ENCODE data around the gene FOSB. TPM values are rescaled to one million over a fixed set of nuclear protein-coding genes. Genes with fewer than 3 reads are reported as not detected.

Gene FOSB
- total and polyA plus RNA-seq, 9 of the 15 experiments (the other 6 are each of a cell fraction or from before 2014, with no cell fraction given), result 0.11 to 2.7 (median 0.73) TPM

DNA sequence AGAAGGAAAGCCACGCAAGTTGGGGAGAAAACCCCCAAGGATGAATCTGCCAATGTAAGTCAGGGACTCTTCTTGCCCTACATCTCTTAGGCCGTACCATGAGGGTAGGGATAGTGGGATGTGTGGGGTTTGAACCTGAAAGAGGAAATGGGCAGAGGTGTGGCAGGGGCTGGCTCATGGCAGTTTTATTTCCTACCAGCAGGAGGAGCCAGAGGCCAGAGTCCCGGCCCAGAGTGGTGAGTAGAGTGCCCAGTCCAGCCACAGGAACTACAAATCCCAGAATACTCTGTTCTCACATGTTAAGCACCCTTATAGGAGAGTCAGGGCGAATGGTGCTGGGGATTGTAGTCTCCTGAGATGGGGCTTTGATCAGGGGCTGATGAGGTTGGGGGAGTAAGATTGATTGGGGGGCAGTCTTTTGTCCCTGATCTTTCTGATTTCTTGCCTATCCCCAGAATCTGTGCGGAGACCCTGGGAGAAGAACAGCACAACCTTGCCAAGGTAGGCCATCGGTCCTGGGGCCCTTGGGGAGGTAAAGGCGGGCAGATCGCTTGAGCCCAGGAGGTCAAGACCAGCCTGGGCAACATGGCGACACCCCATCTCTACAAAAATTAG, 56.0 kb downstream of the FOSB start (continued):
- TF ChIP-seq, protein P1, sequence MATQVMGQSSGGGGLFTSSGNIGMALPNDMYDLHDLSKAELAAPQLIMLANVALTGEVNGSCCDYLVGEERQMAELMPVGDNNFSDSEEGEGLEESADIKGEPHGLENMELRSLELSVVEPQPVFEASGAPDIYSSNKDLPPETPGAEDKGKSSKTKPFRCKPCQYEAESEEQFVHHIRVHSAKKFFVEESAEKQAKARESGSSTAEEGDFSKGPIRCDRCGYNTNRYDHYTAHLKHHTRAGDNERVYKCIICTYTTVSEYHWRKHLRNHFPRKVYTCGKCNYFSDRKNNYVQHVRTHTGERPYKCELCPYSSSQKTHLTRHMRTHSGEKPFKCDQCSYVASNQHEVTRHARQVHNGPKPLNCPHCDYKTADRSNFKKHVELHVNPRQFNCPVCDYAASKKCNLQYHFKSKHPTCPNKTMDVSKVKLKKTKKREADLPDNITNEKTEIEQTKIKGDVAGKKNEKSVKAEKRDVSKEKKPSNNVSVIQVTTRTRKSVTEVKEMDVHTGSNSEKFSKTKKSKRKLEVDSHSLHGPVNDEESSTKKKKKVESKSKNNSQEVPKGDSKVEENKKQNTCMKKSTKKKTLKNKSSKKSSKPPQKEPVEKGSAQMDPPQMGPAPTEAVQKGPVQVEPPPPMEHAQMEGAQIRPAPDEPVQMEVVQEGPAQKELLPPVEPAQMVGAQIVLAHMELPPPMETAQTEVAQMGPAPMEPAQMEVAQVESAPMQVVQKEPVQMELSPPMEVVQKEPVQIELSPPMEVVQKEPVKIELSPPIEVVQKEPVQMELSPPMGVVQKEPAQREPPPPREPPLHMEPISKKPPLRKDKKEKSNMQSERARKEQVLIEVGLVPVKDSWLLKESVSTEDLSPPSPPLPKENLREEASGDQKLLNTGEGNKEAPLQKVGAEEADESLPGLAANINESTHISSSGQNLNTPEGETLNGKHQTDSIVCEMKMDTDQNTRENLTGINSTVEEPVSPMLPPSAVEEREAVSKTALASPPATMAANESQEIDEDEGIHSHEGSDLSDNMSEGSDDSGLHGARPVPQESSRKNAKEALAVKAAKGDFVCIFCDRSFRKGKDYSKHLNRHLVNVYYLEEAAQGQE (IDR thresholded peaks at IDR 0.05; ENCODE audit: borderline replicate concordance), result peak; percentile 71; the same call in 1 of the 2 replicates
- TF ChIP-seq, protein P1 (CRISPR knock-in tag; IDR thresholded peaks at IDR 0.05; ENCODE audit: low read depth), result no peak
- TF ChIP-seq, protein P2, sequence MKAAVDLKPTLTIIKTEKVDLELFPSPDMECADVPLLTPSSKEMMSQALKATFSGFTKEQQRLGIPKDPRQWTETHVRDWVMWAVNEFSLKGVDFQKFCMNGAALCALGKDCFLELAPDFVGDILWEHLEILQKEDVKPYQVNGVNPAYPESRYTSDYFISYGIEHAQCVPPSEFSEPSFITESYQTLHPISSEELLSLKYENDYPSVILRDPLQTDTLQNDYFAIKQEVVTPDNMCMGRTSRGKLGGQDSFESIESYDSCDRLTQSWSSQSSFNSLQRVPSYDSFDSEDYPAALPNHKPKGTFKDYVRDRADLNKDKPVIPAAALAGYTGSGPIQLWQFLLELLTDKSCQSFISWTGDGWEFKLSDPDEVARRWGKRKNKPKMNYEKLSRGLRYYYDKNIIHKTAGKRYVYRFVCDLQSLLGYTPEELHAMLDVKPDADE (conservative IDR thresholded peaks at IDR 0.05; ENCODE audit: control insufficient read depth, low read depth, low read length), result peak; percentile 91; the same call in 1 of the 2 replicates
- TF ChIP-seq, protein P3, sequence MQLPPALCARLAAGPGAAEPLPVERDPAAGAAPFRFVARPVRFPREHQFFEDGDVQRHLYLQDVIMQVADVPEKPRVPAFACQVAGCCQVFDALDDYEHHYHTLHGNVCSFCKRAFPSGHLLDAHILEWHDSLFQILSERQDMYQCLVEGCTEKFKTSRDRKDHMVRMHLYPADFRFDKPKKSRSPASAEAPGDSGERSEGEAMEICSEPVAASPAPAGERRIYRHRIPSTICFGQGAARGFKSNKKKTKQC (CRISPR knock-in tag; IDR thresholded peaks at IDR 0.05), result no peak
- no peak for TF ChIP-seq PYGO2 (tag; IDR thresholded peaks at IDR 0.05)
- peak; percentile 39; the same call in 1 of the 2 replicates for TF ChIP-seq L3MBTL2 (IDR thresholded peaks at IDR 0.05)
- no peak for TF ChIP-seq ZNF384 (IDR thresholded peaks at IDR 0.05; ENCODE audit: low read depth, low read length)
- TF ChIP-seq MCM2 (IDR thresholded peaks at IDR 0.05; ENCODE audit: low read depth), result no peak
- no peak for TF ChIP-seq TAF7 (tag; IDR thresholded peaks at IDR 0.05)
- no peak for TF ChIP-seq RBM15 (IDR thresholded peaks at IDR 0.05; ENCODE audit: insufficient read depth, low read length)
- no peak for TF ChIP-seq RFX1 (IDR thresholded peaks at IDR 0.05)
- no peak for TF ChIP-seq HMG20A (CRISPR knock-in tag; conservative IDR thresholded peaks at IDR 0.05)
- TF ChIP-seq DDX20 (tag; IDR thresholded peaks at IDR 0.05; ENCODE audit: low read depth), result no peak
- TF ChIP-seq HNRNPK (IDR thresholded peaks at IDR 0.05; ENCODE audit: low read depth, low read length, poor library complexity, severe bottlenecking), result no peak
- no peak for TF ChIP-seq GATAD2B (IDR thresholded peaks at IDR 0.05; ENCODE audit: borderline replicate concordance)
- no peak for TF ChIP-seq TFE3 (CRISPR knock-in tag; IDR thresholded peaks at IDR 0.05)
- TF ChIP-seq NFE2 (IDR thresholded peaks at IDR 0.05; ENCODE audit: low read depth), result no peak
- no peak for TF ChIP-seq RFX7 (CRISPR knock-in tag; IDR thresholded peaks at IDR 0.05)
